Amniotic stem cell (primary cell): ENCODE results near the gene DVL1.

ENCODE experiments used
- DNase-seq: peaks from one replicate; lab custom pipeline; 2025; lab: John Stamatoyannopoulos, UW

Gene DVL1

DNA sequence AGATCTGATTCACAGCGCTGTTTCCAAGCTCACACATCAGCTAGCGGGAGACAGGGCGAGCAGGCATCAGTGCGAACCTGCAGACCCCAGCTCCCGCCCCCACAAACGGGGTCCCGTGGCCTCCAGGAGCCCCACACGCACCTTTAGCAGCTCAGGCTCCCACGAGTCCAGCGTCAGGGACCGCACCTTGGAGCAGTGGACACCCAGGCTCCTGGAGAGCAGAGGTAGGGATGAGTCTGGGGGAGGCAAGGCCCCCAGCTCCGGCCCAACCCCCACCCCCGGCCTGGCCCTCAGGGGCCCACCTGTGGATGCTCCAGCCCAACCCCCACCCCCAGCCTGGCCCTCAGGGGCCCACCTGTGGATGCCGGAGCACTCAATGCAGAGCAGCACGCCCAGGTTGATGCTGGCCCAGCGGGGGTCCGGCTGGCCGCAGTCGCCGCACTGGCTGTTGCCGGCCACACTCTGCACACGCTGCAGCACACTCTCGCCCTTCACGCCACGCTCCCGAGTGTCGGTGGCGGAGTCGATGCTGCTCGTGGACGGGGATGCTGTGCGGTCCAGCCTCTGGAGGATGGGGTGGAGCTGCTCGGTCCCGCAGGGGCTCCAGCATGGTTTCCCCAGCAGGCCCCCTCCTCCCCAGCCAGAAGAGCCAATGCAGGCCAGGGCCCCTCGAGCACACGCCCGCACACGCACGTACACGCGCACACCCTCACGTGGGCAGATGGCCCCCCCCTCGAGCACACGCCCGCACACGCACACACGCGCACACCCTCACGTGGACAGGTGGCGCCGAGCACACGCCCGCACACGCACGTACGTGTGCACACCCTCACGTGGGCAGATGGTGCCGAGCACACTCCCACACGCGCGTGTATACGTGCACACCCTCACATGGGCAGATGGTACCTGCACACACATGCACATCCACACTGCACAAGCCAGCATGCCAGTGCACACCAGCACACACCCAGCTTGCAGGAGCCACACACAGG, 52.9 kb downstream of the DVL1 start:
- no peak for DNase-seq

DNA sequence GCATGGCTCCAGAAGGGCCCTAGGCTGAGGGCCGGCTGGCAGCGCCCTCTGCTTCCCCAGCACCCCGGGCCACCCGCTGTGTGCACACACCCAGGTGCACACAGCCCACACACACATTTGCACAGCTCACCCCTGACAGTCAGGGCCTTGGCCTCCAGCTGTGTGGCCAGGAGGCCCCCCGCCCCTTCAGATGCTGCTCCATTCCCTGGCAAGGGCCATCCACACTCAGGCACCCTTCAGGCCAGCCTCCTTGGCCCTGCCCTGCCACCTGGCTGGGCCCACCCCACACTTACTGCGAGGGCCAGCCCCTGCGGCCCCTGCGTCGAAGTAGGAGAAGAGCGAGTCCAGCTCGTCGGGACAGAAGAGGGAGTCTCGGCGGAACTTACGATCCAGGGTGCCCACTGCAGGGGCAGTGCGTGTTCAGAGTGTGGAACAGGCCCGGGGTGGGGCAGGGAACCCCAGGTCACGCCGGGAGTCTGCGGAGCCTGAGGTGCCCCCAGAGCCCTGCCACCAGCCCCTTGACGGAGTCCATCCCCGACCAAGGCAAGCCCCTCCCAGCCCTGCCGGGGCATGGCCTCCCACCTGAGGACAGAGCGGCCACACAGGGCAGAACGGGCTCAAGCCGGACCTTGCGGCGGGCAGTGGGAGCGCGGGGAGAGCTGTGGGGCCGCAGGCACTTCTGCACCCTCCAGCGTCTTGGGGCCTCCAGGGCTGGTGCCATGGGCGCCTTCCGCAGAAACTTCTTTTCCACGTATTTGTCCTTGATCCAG, 53.9 kb downstream of the DVL1 start:
- DNase-seq = no peak

DNA sequence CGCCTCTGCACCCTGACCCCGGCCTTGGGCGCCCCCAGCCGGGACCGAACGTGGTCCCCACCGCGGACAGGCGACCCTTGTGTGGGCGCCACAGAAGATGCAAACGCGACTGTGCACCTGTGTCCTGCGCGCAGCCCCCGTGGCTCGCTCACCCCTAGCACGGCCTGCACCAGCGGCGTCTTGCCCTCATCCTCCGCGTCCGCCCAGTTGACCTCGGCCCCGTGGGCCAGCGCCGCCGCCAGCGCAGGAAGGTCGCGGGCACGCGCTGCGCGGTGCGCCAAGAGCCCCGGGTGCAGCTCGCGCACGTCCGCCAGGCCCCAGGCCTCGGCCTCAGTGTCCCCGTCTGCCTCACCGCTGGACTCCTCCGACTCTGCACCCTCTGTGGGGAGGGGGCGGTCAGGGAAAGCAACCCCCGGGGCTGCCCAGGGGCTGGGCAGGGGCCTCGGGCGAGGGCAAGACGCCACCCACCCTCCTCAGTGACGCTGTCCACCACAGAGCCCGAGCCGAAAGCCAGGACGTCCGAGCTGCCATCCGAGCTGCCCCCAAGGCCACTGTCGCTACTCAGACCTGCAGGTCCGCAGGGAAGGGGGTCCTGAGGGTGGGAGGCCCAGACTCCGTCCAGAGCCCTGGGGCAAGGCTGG, 54.8 kb downstream of the DVL1 start:
- no peak for DNase-seq

DNA sequence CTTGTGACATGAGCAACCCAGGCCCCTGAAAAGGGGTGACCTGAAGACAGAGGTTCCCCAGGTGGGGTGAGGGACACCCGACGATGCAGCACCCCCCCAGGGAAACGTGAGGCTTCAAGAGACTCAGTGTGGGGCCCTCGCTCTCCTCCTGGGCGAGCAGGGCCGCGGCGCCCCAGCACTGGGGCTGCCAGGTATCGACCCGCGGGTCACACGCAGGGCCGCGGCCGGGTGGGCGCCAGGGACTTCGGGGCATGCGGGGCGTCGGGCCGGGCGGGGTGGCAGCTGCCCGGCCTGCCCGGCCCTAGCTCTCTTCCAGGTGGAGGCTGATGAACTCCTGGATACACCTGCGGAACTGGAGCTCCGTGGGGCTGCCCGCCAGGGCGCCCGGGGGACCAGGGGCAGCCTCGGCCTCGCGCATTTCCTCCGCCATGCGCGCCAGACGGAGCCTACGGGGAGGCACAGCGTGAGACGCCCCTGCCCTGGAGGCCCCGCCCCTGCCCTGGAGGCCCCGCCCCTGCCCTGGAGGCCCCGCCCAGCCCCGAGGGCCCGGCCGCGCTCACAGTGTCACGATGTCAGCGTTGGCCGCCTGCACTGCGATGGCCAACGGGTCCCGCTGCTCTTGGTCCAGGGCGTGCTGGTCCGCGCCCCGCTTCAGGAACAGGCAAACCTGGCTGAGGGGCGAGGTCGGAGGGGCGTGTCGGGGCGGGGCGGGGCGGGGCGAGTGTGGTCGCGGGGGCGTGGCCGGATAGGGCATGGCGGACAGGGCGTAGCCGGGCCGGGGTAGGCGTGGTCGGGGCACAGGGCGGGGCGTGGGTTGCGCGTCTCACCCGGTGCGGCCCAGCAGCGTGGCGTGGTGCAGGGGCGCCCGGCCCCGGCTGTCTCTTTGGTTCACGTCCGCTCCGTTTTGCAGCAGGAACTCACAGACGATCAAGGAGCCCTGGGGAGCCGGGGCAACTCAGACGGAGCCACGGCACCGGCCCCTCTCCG, 55.7 kb downstream of the DVL1 start:
- no peak for DNase-seq

DNA sequence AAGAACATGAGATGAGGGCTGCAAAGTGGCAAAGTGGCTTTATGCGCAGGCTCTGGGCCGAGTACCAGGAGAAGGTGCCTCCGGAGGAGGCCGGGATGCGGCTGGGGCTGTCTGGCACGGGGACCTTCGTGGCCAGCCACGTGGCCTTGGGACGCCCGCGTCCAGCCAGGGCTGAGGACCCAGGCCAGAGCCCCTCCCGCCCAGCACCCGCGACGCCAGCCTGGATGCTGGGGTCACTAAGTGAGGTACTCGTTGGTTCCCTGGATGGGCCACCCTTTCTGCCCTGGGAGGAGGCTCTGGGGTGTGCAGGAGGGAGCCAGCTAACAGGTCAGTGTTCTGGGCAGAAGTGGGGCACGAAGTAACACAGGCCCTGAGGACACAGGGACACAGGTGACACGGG, 56.4 kb downstream of the DVL1 start:
- no peak for DNase-seq

DNA sequence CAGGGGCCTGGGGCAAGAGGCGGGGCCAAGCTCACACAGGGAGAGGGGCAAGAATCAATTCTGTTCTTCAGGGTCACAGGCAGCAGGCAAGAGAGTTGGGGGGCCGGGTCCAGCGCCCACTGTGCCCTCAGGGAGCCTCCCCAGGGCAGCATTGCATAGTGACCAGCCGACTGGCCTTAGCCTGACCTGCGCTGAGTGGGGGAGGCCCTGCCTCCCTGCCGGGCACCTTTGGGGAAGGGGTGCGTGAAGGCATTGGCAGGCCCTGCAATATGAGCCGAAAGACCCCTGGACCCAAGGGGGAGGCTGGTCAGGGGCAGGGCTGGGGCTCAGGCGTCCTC, 56.8 kb downstream of the DVL1 start:
- no peak for DNase-seq

DNA sequence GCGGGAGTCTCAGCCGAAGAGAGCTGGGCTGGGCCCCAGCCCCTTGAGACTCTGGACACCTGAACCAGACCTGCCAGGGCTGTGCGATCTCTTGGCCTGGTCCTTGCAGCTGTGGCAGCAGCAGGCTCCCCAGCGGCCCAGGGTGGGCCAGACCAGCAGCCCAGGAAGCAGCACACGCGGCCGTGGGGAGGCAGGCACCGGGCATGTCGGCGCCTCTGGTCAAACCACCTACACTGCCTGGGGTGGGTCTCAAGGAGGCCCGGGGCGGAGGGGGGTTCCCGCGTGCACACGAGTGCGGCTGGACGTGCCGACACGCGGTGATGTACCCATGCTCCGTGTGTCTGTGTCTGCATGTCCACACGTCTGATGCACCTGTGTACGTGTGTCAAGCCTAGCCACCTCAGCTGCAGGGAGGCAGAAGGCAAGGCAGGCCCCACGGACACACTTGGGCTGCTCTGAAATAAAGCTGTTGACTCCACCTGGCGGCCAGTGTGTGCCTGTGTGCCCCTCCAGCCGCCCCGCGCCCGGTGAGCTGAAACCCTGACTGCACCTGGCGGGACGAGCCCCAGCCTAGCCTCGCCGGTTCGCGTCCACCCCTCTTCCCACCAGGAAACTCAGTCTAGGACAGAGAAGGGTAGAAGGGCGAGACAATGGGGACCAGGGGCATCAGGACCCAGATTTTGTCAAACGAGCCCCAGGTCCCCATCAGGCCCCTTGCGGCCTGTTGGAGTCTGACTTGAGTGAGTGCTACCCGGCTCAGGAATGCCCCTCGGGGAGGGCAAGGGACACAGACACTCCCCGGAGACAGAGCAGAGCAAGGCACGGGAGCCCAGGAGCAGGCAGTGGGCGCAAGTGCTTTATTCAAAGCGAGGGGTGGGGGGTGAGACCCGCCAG, 57.4 kb downstream of the DVL1 start:
- no peak for DNase-seq

DNA sequence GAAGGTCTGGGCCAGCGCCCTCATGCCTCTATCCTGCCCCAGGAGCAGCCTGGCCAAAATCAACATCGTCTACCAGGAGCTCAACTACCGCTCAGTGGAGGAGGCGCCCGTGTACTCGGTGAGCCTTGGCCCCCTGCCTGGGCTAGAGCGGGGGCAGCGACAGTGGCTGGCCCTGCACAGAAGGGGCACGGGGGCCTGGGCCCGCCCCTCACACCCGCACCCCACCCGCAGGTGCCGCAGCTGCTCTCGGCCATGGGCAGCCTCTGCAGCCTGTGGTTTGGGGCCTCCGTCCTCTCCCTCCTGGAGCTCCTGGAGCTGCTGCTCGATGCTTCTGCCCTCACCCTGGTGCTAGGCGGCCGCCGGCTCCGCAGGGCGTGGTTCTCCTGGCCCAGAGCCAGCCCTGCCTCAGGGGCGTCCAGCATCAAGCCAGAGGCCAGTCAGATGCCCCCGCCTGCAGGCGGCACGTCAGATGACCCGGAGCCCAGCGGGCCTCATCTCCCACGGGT, 58.1 kb downstream of the DVL1 start:
- no peak for DNase-seq

DNA sequence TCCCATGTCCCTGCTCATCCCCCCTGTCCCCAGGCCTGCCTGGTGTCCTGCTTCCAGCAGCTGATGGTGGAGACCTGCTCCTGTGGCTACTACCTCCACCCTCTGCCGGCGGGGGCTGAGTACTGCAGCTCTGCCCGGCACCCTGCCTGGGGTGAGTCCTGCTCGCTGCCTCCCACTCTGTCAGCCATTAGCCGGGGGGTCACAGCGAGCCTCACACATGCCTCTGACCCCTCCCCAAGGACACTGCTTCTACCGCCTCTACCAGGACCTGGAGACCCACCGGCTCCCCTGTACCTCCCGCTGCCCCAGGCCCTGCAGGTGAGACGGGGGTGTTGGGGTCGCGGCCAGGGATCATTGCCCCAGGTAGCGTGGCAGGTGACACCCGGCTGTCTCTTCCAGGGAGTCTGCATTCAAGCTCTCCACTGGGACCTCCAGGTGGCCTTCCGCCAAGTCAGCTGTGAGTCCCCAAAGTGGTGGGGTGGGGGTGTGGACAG, 58.9 kb downstream of the DVL1 start:
- DNase-seq = no peak

DNA sequence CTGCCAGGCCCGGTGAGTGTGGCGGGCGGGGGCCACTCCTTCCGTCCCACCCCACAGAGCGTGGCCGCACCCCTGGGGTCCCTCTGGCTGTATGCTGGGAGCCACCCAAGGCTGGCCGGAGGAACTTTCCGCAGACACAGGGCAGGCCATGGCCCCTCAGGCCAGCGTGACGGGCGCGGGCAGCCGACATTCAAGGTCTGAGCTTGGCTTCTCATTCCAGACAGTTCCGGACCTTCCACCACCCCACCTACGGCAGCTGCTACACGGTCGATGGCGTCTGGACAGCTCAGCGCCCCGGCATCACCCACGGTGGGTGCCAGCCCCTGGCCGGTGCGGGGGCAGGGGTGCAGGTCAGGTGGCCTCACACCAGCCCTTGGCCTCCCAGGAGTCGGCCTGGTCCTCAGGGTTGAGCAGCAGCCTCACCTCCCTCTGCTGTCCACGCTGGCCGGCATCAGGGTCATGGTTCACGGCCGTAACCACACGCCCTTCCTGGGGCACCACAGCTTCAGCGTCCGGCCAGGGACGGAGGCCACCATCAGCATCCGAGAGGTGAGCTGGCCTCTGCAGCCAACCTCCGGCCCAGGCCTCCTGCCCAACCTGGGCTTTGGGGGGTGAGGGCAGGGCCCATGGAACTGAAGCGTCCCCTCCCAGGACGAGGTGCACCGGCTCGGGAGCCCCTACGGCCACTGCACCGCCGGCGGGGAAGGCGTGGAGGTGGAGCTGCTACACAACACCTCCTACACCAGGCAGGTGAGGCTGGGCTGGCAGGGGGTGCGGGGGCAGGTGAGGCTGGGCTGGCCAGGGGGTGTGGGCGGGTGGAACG, 61.7 kb downstream of the DVL1 start:
- no peak for DNase-seq

DNA sequence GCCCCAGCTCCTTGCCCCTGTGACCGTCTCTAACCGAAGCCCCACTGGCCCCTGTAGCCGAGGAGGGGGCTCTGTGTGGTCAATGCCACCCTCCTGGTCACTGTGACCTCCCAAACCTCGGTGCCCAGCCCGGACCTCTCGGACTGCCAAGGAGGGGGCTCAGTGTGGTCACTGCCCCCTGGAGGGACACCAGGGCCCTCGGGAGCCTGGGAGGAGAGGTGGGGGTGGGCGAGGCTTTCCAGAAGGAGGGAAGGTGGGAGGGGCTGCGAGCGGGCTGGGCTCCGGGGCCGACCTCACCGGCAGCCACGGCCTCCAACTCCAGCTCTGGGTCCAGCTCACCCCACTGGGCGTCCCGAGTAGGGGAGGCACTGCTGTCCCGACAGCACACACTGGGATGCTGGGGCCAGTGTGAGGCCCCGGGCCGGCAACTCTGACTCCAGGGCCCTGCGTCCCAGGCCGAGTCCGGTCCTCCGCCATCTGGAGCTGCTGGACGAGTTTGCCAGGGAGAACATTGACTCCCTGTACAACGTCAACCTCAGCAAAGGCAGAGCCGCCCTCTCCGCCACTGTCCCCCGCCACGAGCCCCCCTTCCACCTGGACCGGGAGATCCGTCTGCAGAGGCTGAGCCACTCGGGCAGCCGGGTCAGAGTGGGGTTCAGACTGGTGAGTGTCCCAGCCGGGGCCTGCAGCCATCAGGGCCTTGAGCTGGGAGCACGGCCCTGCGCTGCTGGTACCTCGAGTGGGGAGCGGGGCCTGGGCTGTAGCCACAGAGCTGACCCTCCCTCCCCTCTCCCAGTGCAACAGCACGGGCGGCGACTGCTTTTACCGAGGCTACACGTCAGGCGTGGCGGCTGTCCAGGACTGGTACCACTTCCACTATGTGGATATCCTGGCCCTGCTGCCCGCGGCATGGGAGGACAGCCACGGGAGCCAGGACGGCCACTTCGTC, 62.6 kb downstream of the DVL1 start:
- no peak for DNase-seq

DNA sequence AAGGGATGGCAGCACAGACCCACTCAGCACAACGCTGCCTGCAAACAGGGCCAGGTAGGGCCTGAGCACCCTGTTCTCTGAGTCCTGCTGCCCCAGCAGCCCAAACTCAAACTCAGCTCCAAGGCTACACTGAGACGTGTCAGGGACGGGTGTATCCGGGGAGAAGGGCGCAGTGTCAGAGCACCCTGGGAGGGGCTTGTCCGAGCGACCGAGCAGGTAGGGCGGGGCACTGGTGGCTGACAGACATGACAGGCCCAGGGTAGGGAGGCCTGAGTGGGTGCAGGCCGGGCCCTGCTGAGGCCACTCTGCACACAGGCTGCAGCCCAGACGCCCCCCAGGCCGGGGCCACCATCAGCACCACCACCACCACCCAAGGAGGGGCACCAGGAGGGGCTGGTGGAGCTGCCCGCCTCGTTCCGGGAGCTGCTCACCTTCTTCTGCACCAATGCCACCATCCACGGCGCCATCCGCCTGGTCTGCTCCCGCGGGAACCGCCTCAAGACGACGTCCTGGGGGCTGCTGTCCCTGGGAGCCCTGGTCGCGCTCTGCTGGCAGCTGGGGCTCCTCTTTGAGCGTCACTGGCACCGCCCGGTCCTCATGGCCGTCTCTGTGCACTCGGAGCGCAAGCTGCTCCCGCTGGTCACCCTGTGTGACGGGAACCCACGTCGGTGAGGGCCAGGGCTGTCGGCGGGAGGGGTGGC, 63.5 kb downstream of the DVL1 start:
- DNase-seq = no peak
